ENCODE results near the gene CCNJ. TPM values are rescaled to one million over a fixed set of nuclear protein-coding genes. Genes with fewer than 3 reads are reported as not detected.
A peak's percentile ranks its signal among the peaks of the same experiment; 100 is the strongest.

CCNJ gene
- total RNA-seq, 4 donors from 2014 or later: 2.4 to 5.1 (median 4.7) TPM

GRCh38 chr10:96034625-96035024 is 8.8 kb upstream of the CCNJ start:
- Histone ChIP-seq H3K27me3 (peaks cover 0 to 3% of the 10 kb centered on the region in 2 donors), H3K9me3 (peaks cover 0 to 3% (median 0%) of the 10 kb centered on the region in 4 donors), H3K4me1 (no peaks in the 10 kb centered on the region), H3K4me3 (no peak overlapping the region), H3K36me3 (no peaks in the 10 kb centered on the region), H3K27ac (no peak overlapping the region)
- no peak for TF ChIP-seq POLR2A (IDR thresholded peaks at IDR 0.05)
- TF ChIP-seq, protein P1, sequence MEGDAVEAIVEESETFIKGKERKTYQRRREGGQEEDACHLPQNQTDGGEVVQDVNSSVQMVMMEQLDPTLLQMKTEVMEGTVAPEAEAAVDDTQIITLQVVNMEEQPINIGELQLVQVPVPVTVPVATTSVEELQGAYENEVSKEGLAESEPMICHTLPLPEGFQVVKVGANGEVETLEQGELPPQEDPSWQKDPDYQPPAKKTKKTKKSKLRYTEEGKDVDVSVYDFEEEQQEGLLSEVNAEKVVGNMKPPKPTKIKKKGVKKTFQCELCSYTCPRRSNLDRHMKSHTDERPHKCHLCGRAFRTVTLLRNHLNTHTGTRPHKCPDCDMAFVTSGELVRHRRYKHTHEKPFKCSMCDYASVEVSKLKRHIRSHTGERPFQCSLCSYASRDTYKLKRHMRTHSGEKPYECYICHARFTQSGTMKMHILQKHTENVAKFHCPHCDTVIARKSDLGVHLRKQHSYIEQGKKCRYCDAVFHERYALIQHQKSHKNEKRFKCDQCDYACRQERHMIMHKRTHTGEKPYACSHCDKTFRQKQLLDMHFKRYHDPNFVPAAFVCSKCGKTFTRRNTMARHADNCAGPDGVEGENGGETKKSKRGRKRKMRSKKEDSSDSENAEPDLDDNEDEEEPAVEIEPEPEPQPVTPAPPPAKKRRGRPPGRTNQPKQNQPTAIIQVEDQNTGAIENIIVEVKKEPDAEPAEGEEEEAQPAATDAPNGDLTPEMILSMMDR (IDR thresholded peaks at IDR 0.05): no peak
- no peak for TF ChIP-seq EP300 (IDR thresholded peaks at IDR 0.05)
- 90 to 95% methylated on average over 1 of the region's 1 CpG for WGBS, 2 donors
- no peak for DNase-seq (ENCODE audit: low spot score in 2 of 2)

DNA sequence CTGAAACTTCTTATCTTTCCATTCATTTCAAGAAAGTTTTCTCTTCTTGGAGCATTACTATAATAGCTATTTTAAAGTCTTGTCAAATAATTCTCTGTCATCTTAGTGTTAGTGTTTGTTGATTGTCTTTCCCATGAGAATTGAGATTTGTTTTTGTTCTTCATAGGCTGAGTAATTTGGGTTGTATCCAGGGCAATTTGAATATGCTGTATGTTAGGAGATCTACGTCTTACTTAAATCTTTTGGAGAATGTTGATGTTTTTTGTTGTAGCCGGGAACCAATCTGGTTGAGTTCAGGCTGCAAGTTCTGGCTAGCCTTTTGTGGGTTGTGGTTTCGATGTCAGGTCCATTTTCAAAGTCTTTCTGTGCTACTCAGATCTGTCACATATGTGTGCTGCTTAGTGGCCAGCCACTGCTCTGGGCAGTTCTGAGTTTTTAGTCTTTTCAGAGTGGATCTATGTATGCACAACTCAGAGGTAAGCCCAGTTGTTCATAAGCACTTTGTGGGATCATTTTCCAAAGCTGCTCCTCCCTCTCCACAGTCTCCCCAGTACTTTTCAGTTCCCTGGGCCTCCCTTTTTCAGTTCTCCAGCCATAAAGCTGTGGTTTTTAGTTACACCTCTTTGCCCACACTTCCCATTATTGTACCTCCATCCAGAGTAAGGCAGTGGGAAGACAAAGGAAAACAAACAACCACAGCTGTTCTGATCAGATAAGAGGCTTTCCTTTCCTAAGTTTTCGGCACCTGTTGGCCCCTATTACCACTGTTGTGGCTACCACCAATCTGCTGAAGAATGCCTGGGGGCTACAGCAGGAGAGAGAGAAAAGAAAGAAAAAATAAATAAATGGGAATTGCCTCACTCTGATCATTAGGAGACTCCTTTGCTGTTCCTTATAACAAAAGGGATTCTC is 4.7 kb upstream of the CCNJ start:
- Histone ChIP-seq H3K36me3 (no peaks in the 10 kb centered on the region), H3K4me3 (no peak overlapping the region)
- 80 to 86% methylated on average over 4 of the region's 4 CpGs for WGBS, 2 donors

DNA sequence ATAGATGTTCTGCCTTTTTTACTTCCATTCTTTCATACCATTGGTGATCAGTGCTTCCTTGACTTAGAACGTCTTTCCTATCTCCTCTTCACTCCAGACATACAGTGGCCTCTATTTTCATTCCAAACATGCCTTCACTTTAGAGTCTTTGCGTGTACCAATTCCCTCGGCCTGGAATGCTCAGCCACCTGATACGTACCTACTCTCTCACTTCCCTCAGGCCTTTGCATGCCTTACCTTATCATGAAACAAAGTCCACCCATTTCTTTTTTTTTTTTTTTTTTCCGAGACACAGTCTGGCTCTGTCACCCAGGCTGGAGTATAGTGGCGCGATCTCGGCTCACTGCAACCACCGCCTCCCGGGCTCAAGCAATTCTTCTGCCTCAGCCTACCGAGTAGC is 2.2 kb upstream of the CCNJ start:
- WGBS, 2 donors: 90 to 94% methylated on average over 11 of the region's 11 CpGs
- H3K4me1 ChIP-seq: peaks cover 0 to 23% (median 4%) of the 10 kb centered on the region in 4 donors
- H3K27ac ChIP-seq: no peak overlapping the region
- no peak overlapping the region for H3K4me3 ChIP-seq
- H3K27me3 ChIP-seq: peaks cover 0 to 3% of the 10 kb centered on the region in 2 donors
- TF ChIP-seq EP300 (IDR thresholded peaks at IDR 0.05) (no peak), POLR2A (IDR thresholded peaks at IDR 0.05) (no peak)
- TF ChIP-seq, protein P1 (IDR thresholded peaks at IDR 0.05): no peak
- no peak for DNase-seq (ENCODE audit: low spot score in 2 of 2)
- peaks cover 0 to 2% (median 0%) of the 10 kb centered on the region in 4 donors for H3K9me3 ChIP-seq
- H3K36me3 ChIP-seq: no peaks in the 10 kb centered on the region

More for the DNA sequence above, 4.7 kb upstream of the CCNJ start:
- peaks cover 0 to 8% (median 0%) of the 10 kb centered on the region in 4 donors for H3K4me1 ChIP-seq
- no peak for TF ChIP-seq POLR2A (IDR thresholded peaks at IDR 0.05)
- TF ChIP-seq, protein P1 (IDR thresholded peaks at IDR 0.05): no peak
- peaks cover 0 to 3% (median 0%) of the 10 kb centered on the region in 4 donors for H3K9me3 ChIP-seq
- no peak overlapping the region for H3K27ac ChIP-seq
- H3K27me3 ChIP-seq: peaks cover 0 to 3% of the 10 kb centered on the region in 2 donors
- DNase-seq (ENCODE audit: low spot score in 2 of 2): no peak

DNA sequence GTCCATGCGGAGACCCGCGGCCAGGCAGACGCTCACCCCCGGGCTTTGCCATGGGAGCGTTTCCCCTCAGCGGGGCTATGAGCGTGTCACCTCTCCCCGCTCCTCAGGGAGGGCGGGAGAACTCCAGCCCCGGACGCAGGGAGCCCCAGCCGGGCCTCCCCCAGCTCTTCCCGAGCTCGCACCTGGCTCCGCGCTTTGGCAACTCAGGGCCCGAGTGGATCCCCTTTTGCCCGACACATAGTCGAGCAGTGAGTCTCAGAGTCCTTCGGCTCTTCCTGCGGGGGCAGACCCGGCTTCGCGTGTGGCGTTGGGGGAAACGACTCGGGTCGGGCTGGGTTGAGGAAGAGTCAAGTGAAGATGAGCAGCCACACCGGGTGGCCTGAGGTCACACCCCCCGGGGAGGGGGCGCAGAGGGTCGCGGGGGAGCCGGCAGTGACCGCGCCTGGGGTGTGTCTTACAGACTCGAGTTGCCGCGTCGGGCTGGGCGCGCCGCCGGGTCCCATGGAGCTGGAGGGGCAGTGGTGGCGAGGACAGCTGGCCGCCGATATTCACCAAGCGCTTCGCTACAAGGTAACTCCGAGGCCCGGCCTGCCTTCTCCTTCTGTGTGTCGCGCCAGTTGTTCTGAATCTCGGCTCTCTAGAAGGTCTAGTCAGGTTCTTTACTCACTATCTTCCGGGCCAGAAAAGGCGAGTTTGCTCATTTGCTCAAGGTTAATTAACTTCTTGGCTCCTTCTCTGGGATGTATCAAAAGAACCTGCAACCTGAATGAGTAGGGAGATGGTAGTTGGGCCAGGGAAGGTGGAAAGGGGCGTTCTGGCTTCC is 721 bp downstream of the CCNJ start:
- no peaks in the 10 kb centered on the region for H3K9me3 ChIP-seq
- peak overlapping the region; percentile 52 to 91 (median 86) for H3K27ac ChIP-seq
- H3K4me3 ChIP-seq: peak overlapping the region; percentile 56 to 95 (median 84)
- peaks cover 0 to 21% (median 0%) of the 10 kb centered on the region in 3 donors for H3K36me3 ChIP-seq
- H3K4me1 ChIP-seq: peaks cover 0 to 23% (median 4%) of the 10 kb centered on the region in 4 donors
- TF ChIP-seq POLR2A (IDR thresholded peaks at IDR 0.05): no peak
- no peak for TF ChIP-seq EP300 (IDR thresholded peaks at IDR 0.05)
- TF ChIP-seq, protein P1 (IDR thresholded peaks at IDR 0.05): no peak
- 1 to 2% methylated on average over 40 to 42 of the region's 58 CpGs for WGBS, 2 donors
- DNase-seq (ENCODE audit: low spot score in 2 of 2): peak in 1 of 2 donors; percentile 16
- H3K27me3 ChIP-seq: no peaks in the 10 kb centered on the region
